Nephron (organoid): ENCODE data around the gene AHCY.

ENCODE experiments used
- H3K27ac Mint-ChIP-seq, 3 experiments: 2 replicates each; pipeline ENCODE4 v1.8.0; 2020; ENCODE audit warnings: mixed read lengths in 3 of 3, mild to moderate bottlenecking in 2 of 3, moderate library complexity in 1 of 3
- H3K27me3 Mint-ChIP-seq: 2 replicates; pipeline ENCODE4 v1.8.0; 2021; ENCODE audit warnings: low read depth, mild to moderate bottlenecking, moderate library complexity, mixed read lengths
- H3K36me3 Mint-ChIP-seq: 2 replicates; pipeline ENCODE4 v1.8.0; 2020; ENCODE audit warnings: low read depth, mixed read lengths
- H3K4me1 Mint-ChIP-seq: 2 replicates; pipeline ENCODE4 v1.8.0; 2020; ENCODE audit warnings: mixed read lengths
- H3K4me3 Mint-ChIP-seq, 3 experiments: 2 replicates each; pipeline ENCODE4 v1.8.0; 2020; ENCODE audit warnings: mild to moderate bottlenecking in 3 of 3, mixed read lengths in 3 of 3, moderate library complexity in 2 of 3
- H3K9me3 Mint-ChIP-seq: 2 replicates; pipeline ENCODE4 v1.8.0; 2020; ENCODE audit warnings: mixed read lengths
- CTCF ChIP-seq, 3 experiments: fragments of 200-600 bp; sonication (generic); IDR thresholded peaks; one replicate each; pipeline ENCODE4 v1.5.0; 2021; ENCODE audit warnings: antibody characterized with exemption in 3 of 3; ENCODE audit not compliant: unreplicated experiment in 3 of 3

The AHCY gene

GRCh38 chr20:34283844-34284243 is 19.3 kb downstream of the AHCY start:
- Mint-ChIP-seq H3K36me3 (peaks cover 62% of the 10 kb centered on the region), H3K27me3 (peaks cover 3% of the 10 kb centered on the region), H3K9me3 (no peaks in the 10 kb centered on the region), H3K27ac (no peak overlapping the region), H3K4me1 (no peaks in the 10 kb centered on the region), H3K4me3 (no peak overlapping the region)
- no peak for TF ChIP-seq CTCF (IDR thresholded peaks at IDR 0.05; ENCODE audit: unreplicated experiment in 3 of 3)

GRCh38 chr20:34282041-34282440 is 21.1 kb downstream of the AHCY start:
- Mint-ChIP-seq H3K9me3 (no peaks in the 10 kb centered on the region), H3K27ac (no peak overlapping the region), H3K4me3 (no peak overlapping the region), H3K36me3 (peaks cover 64% of the 10 kb centered on the region), H3K4me1 (no peaks in the 10 kb centered on the region), H3K27me3 (peaks cover 6% of the 10 kb centered on the region)
- no peak for TF ChIP-seq CTCF (IDR thresholded peaks at IDR 0.05; ENCODE audit: unreplicated experiment in 3 of 3)

DNA sequence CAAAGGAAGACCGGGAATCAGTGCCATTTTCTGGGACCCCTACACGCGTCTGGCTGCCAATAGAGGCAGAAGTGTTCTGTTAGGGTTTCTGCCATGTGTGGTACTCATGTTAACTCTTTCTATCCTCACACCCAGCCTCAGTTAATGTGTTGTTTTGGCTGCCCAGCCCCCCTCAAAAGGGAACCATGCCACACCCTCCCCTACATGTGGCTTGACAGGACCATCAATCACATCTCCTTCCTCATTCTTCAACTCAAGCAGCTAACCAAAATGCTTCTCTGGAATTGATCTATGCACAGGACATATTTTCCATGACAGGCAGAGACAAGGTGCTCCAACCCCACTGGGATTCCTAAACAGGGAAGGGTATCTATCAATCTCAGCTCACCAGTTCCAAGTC is 22.0 kb downstream of the AHCY start:
- Mint-ChIP-seq H3K4me3 (no peak overlapping the region), H3K36me3 (peaks cover 58% of the 10 kb centered on the region), H3K27me3 (peaks cover 6% of the 10 kb centered on the region), H3K4me1 (no peaks in the 10 kb centered on the region), H3K9me3 (no peaks in the 10 kb centered on the region), H3K27ac (no peak overlapping the region)
- no peak for TF ChIP-seq CTCF (IDR thresholded peaks at IDR 0.05; ENCODE audit: unreplicated experiment in 3 of 3)

DNA sequence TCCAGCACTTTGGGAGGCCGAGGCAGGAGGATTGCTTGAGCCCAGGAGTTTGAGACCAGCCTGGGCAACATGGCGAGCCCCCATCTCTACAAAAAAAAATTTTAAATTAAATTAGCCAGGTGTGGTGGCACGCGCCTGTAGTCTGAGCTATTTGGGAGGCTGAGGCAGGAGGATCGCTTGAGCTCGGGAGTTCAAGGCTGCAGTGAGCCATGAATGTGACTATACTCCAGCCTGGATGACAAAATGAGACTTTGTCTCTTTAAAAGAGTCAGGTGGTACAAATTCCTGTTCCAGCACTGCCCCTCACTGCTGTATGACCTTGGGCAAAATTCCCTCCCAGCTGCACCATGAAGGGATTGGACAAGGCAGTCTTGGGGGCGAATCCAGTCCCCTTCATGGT is 28.5 kb downstream of the AHCY start:
- no peak for TF ChIP-seq CTCF (IDR thresholded peaks at IDR 0.05; ENCODE audit: unreplicated experiment in 3 of 3)
- Mint-ChIP-seq H3K27me3 (peaks cover 3% of the 10 kb centered on the region), H3K27ac (no peak overlapping the region), H3K4me1 (no peaks in the 10 kb centered on the region), H3K4me3 (no peak overlapping the region), H3K9me3 (no peaks in the 10 kb centered on the region), H3K36me3 (peaks cover 55% of the 10 kb centered on the region)

DNA sequence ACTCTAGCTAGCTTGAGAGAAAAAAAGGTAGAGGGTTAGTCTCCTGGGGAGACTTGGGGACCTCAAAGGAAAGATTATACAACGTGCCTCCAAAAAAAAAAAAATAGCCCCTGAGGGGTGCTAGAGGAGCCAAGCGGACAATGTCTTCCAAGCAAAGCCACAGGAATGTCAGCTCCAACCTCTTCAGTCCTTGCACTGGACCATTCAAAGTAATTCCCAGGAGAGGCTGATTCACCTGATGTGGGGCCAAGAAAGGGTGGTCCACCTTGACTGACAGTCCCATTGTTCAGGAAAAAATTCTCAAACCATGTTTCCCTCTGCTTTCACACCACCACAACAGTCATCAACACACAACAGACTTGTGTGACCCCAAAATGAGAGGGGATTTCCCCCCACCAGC is 31.2 kb downstream of the AHCY start:
- H3K4me3 Mint-ChIP-seq = no peak overlapping the region
- no peaks in the 10 kb centered on the region for H3K9me3 Mint-ChIP-seq
- no peak overlapping the region for H3K27ac Mint-ChIP-seq
- H3K27me3 Mint-ChIP-seq = peaks cover 3% of the 10 kb centered on the region
- H3K4me1 Mint-ChIP-seq = no peaks in the 10 kb centered on the region
- H3K36me3 Mint-ChIP-seq = peaks cover 35% of the 10 kb centered on the region
- no peak for TF ChIP-seq CTCF (IDR thresholded peaks at IDR 0.05; ENCODE audit: unreplicated experiment in 3 of 3)

DNA sequence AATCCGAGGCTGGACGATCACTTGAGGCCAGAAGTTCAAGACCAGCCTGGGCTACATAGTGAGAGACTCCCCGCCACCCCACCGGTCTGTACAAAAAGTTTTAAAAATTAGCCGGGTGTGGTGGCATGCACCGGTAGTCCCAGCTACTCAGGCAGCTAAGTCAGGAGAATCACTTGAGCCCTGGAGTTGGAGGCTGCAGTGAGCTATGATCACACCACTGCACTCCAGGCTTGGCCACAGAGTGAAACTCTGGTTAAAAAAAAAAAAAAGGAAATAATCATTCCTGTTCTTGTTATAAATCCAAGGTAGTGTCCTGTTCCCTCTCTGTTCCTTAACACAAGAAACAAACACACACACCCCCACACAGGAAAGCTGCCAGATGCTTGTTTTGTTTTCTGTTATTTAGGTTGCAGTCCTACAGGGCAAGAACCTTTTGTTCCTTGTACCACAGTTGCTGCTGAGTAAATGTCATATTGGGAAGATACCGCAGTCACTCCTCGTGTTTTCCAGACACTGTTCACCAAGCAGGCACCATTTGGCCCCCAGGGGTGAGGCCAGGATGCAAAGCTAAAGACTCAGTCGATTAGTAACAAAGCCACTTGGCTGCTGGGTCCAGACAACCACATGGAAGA is 33.0 kb downstream of the AHCY start:
- H3K4me3 Mint-ChIP-seq = no peak overlapping the region
- no peaks in the 10 kb centered on the region for H3K4me1 Mint-ChIP-seq

More for the DNA sequence above, 33.0 kb downstream of the AHCY start:
- TF ChIP-seq CTCF (IDR thresholded peaks at IDR 0.05; ENCODE audit: unreplicated experiment in 3 of 3) = no peak
- Mint-ChIP-seq H3K36me3 (peaks cover 27% of the 10 kb centered on the region), H3K27ac (no peak overlapping the region), H3K9me3 (no peaks in the 10 kb centered on the region), H3K27me3 (peaks cover 3% of the 10 kb centered on the region)
